ENCODE results near the gene FRMD4B. TPM values are rescaled to one million over a fixed set of nuclear protein-coding genes. Genes with fewer than 3 reads are reported as not detected.

FRMD4B gene
- total RNA-seq, 2 experiments from 2014 or later: not detected

DNA sequence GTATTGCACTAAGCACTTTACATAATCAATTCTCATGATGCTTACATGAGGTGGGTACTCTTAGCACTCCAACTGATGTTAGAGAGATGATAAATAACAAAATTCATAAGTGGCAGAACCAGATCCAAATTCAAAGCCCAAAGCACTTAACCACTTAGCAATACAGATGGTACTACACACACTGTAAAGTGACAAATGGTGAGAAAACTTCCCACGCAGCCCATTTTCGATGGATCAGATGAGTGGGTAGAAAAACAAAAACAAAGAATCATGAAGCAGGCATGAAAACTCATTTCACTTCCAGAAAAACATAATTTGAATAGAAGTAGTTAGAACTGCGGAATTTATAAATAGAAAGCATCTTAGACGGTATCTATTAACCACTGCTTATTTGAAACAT is 66.2 kb downstream of the FRMD4B start:
- no peak for DNase-seq (ENCODE audit: low spot score)
- no peak overlapping the region for H3K27ac ChIP-seq (ENCODE audit: low read depth, low read length, poor library complexity, severe bottlenecking)

DNA sequence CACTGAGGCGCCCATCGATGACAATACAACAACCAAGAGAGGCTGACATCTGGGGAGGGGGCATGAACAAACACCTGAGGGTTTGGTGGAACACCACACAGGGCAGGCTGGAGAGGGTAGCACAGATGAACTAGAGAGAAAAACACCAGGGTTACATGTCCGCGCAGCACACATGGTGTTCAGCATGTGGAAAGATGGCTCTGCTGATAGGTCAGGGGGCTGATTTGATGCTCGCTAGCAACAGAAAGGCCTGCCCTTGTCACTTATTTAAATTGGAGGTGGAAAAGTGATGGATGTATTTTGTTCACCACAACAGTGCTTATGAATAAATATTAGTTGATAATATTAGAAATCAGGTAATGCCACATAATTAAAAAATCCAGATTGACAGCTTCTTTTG is 67.5 kb downstream of the FRMD4B start:
- DNase-seq (ENCODE audit: low spot score): no peak
- no peaks in the 10 kb centered on the region for H3K36me3 ChIP-seq (ENCODE audit: insufficient read depth, low read length)
- TF ChIP-seq, protein P1, sequence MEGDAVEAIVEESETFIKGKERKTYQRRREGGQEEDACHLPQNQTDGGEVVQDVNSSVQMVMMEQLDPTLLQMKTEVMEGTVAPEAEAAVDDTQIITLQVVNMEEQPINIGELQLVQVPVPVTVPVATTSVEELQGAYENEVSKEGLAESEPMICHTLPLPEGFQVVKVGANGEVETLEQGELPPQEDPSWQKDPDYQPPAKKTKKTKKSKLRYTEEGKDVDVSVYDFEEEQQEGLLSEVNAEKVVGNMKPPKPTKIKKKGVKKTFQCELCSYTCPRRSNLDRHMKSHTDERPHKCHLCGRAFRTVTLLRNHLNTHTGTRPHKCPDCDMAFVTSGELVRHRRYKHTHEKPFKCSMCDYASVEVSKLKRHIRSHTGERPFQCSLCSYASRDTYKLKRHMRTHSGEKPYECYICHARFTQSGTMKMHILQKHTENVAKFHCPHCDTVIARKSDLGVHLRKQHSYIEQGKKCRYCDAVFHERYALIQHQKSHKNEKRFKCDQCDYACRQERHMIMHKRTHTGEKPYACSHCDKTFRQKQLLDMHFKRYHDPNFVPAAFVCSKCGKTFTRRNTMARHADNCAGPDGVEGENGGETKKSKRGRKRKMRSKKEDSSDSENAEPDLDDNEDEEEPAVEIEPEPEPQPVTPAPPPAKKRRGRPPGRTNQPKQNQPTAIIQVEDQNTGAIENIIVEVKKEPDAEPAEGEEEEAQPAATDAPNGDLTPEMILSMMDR (conservative IDR thresholded peaks at IDR 0.05; ENCODE audit: low read length): no peak
- TF ChIP-seq EZH2phosphoT487 (IDR thresholded peaks at IDR 0.05; ENCODE audit: borderline replicate concordance, low read depth, low read length): no peak
- no peak overlapping the region for H3K4me3 ChIP-seq (ENCODE audit: low read depth, low read length, poor library complexity, severe bottlenecking)
- no peaks in the 10 kb centered on the region for H3K79me2 ChIP-seq (ENCODE audit: insufficient read depth, low read depth, low read length)
- intact Hi-C loops (cut with micrococcal nuclease; ENCODE audit: unreplicated experiment): no loop called here
- no peak overlapping the region for H3K27ac ChIP-seq (ENCODE audit: low read depth, low read length, poor library complexity, severe bottlenecking)
- BruUV-seq (replicated peaks): no TSS peak
- no peak overlapping the region for H3K4me2 ChIP-seq (ENCODE audit: low read length)
- ChIA-PET POLR2A (interaction anchor here (1.4 kb wide), 1 partner anchor 23 kb away, joined by 5 read pairs; no protein-coding TSS in a partner anchor), CTCF (ENCODE audit: unreplicated experiment) (no interaction called here)
- H3K4me1 ChIP-seq (ENCODE audit: insufficient read depth, low read length, poor library complexity, severe bottlenecking): peaks cover 14% of the 10 kb centered on the region
- H3K9me3 ChIP-seq (ENCODE audit: low read length): no peaks in the 10 kb centered on the region
- H2AFZ ChIP-seq (ENCODE audit: low read length): no peak overlapping the region
- H4K20me1 ChIP-seq (ENCODE audit: insufficient read depth, low read length): no peaks in the 10 kb centered on the region
- H3K9me2 ChIP-seq (ENCODE audit: insufficient read depth, low read length): no peaks in the 10 kb centered on the region

More for the DNA sequence above, 66.2 kb downstream of the FRMD4B start:
- Histone ChIP-seq H3K79me2 (ENCODE audit: insufficient read depth, low read depth, low read length) (no peaks in the 10 kb centered on the region), H3K4me3 (ENCODE audit: low read depth, low read length, poor library complexity, severe bottlenecking) (no peak overlapping the region), H3K9me2 (ENCODE audit: insufficient read depth, low read length) (no peaks in the 10 kb centered on the region), H3K4me2 (ENCODE audit: low read length) (no peak overlapping the region), H4K20me1 (ENCODE audit: insufficient read depth, low read length) (no peaks in the 10 kb centered on the region), H2AFZ (ENCODE audit: low read length) (no peak overlapping the region), H3K36me3 (ENCODE audit: insufficient read depth, low read length) (no peaks in the 10 kb centered on the region), H3K4me1 (ENCODE audit: insufficient read depth, low read length, poor library complexity, severe bottlenecking) (peaks cover 22% of the 10 kb centered on the region), H3K9me3 (ENCODE audit: low read length) (no peaks in the 10 kb centered on the region)
- intact Hi-C loops (cut with micrococcal nuclease; ENCODE audit: unreplicated experiment): no loop called here
- CTCF ChIA-PET (ENCODE audit: unreplicated experiment): no interaction called here
- POLR2A ChIA-PET: interaction anchor here (1.4 kb wide), 1 partner anchor 24 kb away, joined by 5 read pairs; no protein-coding TSS in a partner anchor
- TF ChIP-seq, protein P1 (conservative IDR thresholded peaks at IDR 0.05; ENCODE audit: low read length): no peak
- no peak for TF ChIP-seq EZH2phosphoT487 (IDR thresholded peaks at IDR 0.05; ENCODE audit: borderline replicate concordance, low read depth, low read length)
- BruUV-seq (replicated peaks): no TSS peak

DNA sequence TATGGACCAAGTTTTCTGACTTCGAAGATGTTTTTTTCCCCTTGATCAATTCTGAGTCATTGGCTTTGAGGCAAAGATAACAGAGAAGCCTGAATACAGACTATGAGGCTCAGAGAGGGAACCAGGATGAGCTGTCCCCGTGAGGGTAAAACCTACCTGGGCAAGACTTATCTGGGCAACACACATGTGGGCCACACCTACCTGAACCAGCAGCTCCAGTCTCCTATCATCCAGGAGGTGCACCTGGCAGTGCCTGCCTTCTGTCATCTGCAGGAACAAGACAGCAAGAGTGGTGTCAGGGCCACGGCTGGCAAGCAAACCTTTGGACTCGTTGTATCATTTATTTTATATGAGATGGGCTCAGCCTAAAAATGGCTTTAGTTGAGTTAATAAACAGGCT is 72.6 kb downstream of the FRMD4B start:
- H3K9me2 ChIP-seq (ENCODE audit: insufficient read depth, low read length): no peaks in the 10 kb centered on the region
- no TSS peak for BruUV-seq (replicated peaks)
- TF ChIP-seq, protein P1 (conservative IDR thresholded peaks at IDR 0.05; ENCODE audit: low read length): no peak
- no peak for TF ChIP-seq EZH2phosphoT487 (IDR thresholded peaks at IDR 0.05; ENCODE audit: borderline replicate concordance, low read depth, low read length)
- no peak overlapping the region for H2AFZ ChIP-seq (ENCODE audit: low read length)
- no peak for DNase-seq (ENCODE audit: low spot score)
- H4K20me1 ChIP-seq (ENCODE audit: insufficient read depth, low read length): no peaks in the 10 kb centered on the region
- no peaks in the 10 kb centered on the region for H3K36me3 ChIP-seq (ENCODE audit: insufficient read depth, low read length)
- intact Hi-C loops (cut with micrococcal nuclease; ENCODE audit: unreplicated experiment): no loop called here
- no peaks in the 10 kb centered on the region for H3K4me1 ChIP-seq (ENCODE audit: insufficient read depth, low read length, poor library complexity, severe bottlenecking)
- H3K27ac ChIP-seq (ENCODE audit: low read depth, low read length, poor library complexity, severe bottlenecking): no peak overlapping the region
- H3K4me2 ChIP-seq (ENCODE audit: low read length): no peak overlapping the region
- H3K4me3 ChIP-seq (ENCODE audit: low read depth, low read length, poor library complexity, severe bottlenecking): no peak overlapping the region
- ChIA-PET POLR2A (interaction anchor here (0.6 to 0.7 kb wide), 2 partner anchors 20 to 130 kb away, joined by 3 to 4 read pairs; no protein-coding TSS in a partner anchor), CTCF (ENCODE audit: unreplicated experiment) (interaction anchor here (0.6 kb wide), 1 partner anchor 362 kb away, joined by 4 read pairs; no protein-coding TSS in a partner anchor)
- H3K79me2 ChIP-seq (ENCODE audit: insufficient read depth, low read depth, low read length): no peaks in the 10 kb centered on the region
- no peaks in the 10 kb centered on the region for H3K9me3 ChIP-seq (ENCODE audit: low read length)

All from OCI-LY7 (cell line).